GM12878 (cell line): Measurements from ENCODE around the gene ATG5. TPM values are rescaled to one million over a fixed set of nuclear protein-coding genes. Genes with fewer than 3 reads are reported as not detected.
A peak's percentile ranks its signal among the peaks of the same experiment; 100 is the strongest.

Experiments used
- ATF7 ChIP-seq: fragments of 450-650 bp; IDR thresholded peaks from 2 replicates; pipeline ENCODE4 v1.6.1; 2016; ENCODE audit warnings: low read depth, mild to moderate bottlenecking
- CBX5 ChIP-seq: sonication (generic); IDR thresholded peaks from 2 replicates; pipeline ENCODE4 v1.6.1; 2016; ENCODE audit warnings: low read depth, moderate library complexity, mild to moderate bottlenecking, inconsistent platforms
- CEBPB ChIP-seq, 2 experiments: fragments of 150-350 bp in 1 of 2; IDR thresholded peaks; 2 replicates each; pipeline ENCODE4 v1.6.1; 2012 to 2014; ENCODE audit warnings: low read depth in 2 of 2, low read length in 2 of 2, borderline replicate concordance in 1 of 2, inconsistent platforms in 1 of 2
- GATAD2B ChIP-seq: fragments of 450-650 bp; conservative IDR thresholded peaks from 2 replicates; pipeline ENCODE4 v1.6.1; 2017; ENCODE audit warnings: low read depth, mild to moderate bottlenecking, moderate library complexity
- HDGF ChIP-seq: fragments of 450-650 bp; IDR thresholded peaks from 2 replicates; pipeline ENCODE4 v1.6.1; 2016; ENCODE audit warnings: antibody characterized with exemption
- JUNB ChIP-seq: IDR thresholded peaks from 2 replicates; pipeline ENCODE4 v1.6.1; 2016; ENCODE audit warnings: antibody characterized with exemption, mild to moderate bottlenecking
- KLF5 ChIP-seq: fragments of 450-650 bp; IDR thresholded peaks from 2 replicates; pipeline ENCODE4 v1.6.1; 2014; ENCODE audit warnings: mild to moderate bottlenecking; ENCODE audit not compliant: partially characterized antibody
- NRF1 ChIP-seq: conservative IDR thresholded peaks from 2 replicates; pipeline ENCODE4 v1.6.1; 2011; ENCODE audit warnings: mild to moderate bottlenecking, low read depth, low read length, improper control_type of control experiment
- SIX5 ChIP-seq: IDR thresholded peaks from 2 replicates; pipeline ENCODE4 v1.6.1; 2011; ENCODE audit warnings: mild to moderate bottlenecking, low read depth, low read length, moderate library complexity; ENCODE audit not compliant: severe bottlenecking
- STAT3 ChIP-seq: IDR thresholded peaks from 2 replicates; pipeline ENCODE4 v1.6.1; 2011; ENCODE audit warnings: low read depth, low read length, improper control_type of control experiment
- TCF7 ChIP-seq: IDR thresholded peaks from 2 replicates; pipeline ENCODE4 v1.6.1; 2014; ENCODE audit warnings: antibody characterized with exemption, borderline replicate concordance
- WRNIP1 ChIP-seq: IDR thresholded peaks from 2 replicates; pipeline ENCODE4 v1.6.1; 2011; ENCODE audit warnings: low read depth, low read length, improper control_type of control experiment, borderline replicate concordance
- YBX1 ChIP-seq: fragments of 450-650 bp; IDR thresholded peaks from 2 replicates; pipeline ENCODE4 v1.6.1; 2016; ENCODE audit warnings: antibody characterized with exemption
- ZZZ3 ChIP-seq: IDR thresholded peaks from 2 replicates; pipeline ENCODE4 v1.6.1; 2011; ENCODE audit warnings: low read depth; ENCODE audit not compliant: control insufficient read depth, insufficient read length
- polyA plus RNA-seq, 11 experiments: library from polyadenylated mRNA; depleted of rRNA in 4 of 11; unstranded in 6 of 11; stranded (reverse) in 5 of 11; fragments of >200 nt; fragmentation: Nextera tagmentation in 4 of 11; fragmentation: Illumina TruSeq in 1 of 11; extraction: Ambion mirVana in 4 of 11; extraction: Trizol in 1 of 11; gene quantifications; 1 replicate in 1 of 11; 2 replicates in 10 of 11; pipeline versions ENCODE4 v1.2.1 to v1.2.3, GENCODE V29; 2011 to 2016; ENCODE audit warnings: inconsistent platforms in 2 of 11, missing spikeins in 2 of 11, low read depth in 1 of 11
- total RNA-seq, 4 experiments: library from RNA; depleted of rRNA in 3 of 4; stranded (reverse); fragments of >200 nt in 3 of 4; fragmentation: Illumina TruSeq in 1 of 4; extraction: Trizol in 1 of 4; gene quantifications; 2 replicates each; pipeline versions ENCODE4 v1.2.1 to v1.2.3, GENCODE V29; 2013 to 2021
- TF ChIP-seq, protein P1 (sequence below): fragments of 450-650 bp; IDR thresholded peaks from 2 replicates; pipeline ENCODE4 v1.6.1; 2014; ENCODE audit warnings: mild to moderate bottlenecking
- TF ChIP-seq, protein P2 (sequence below): IDR thresholded peaks from 2 replicates; pipeline ENCODE4 v1.6.1; 2012; ENCODE audit warnings: mild to moderate bottlenecking, low read depth, low read length
- TF ChIP-seq, protein P3 (sequence below): IDR thresholded peaks from 2 replicates; pipeline ENCODE4 v1.6.1; 2011; ENCODE audit warnings: low read depth, low read length, improper control_type of control experiment, borderline replicate concordance
- TF ChIP-seq, protein P4 (sequence below): IDR thresholded peaks from 2 replicates; pipeline ENCODE4 v1.6.1; 2011; ENCODE audit warnings: low read depth, mild to moderate bottlenecking, low read length, moderate library complexity, borderline replicate concordance; ENCODE audit errors: extremely low read depth
- TF ChIP-seq, protein P5 (sequence below): fragments of 450-650 bp; IDR thresholded peaks from 2 replicates; pipeline ENCODE4 v1.6.1; 2017; ENCODE audit warnings: mild to moderate bottlenecking
- TF ChIP-seq, protein P6 (sequence below): fragments of 450-650 bp; IDR thresholded peaks from 2 replicates; pipeline ENCODE4 v1.6.1; 2016; ENCODE audit warnings: mild to moderate bottlenecking

Gene ATG5
- total and polyA plus RNA-seq, 10 of the 15 experiments (the other 5 are each of a cell fraction or from before 2014, with no cell fraction given), result 12.9 to 51.8 (median 23.9) TPM

DNA sequence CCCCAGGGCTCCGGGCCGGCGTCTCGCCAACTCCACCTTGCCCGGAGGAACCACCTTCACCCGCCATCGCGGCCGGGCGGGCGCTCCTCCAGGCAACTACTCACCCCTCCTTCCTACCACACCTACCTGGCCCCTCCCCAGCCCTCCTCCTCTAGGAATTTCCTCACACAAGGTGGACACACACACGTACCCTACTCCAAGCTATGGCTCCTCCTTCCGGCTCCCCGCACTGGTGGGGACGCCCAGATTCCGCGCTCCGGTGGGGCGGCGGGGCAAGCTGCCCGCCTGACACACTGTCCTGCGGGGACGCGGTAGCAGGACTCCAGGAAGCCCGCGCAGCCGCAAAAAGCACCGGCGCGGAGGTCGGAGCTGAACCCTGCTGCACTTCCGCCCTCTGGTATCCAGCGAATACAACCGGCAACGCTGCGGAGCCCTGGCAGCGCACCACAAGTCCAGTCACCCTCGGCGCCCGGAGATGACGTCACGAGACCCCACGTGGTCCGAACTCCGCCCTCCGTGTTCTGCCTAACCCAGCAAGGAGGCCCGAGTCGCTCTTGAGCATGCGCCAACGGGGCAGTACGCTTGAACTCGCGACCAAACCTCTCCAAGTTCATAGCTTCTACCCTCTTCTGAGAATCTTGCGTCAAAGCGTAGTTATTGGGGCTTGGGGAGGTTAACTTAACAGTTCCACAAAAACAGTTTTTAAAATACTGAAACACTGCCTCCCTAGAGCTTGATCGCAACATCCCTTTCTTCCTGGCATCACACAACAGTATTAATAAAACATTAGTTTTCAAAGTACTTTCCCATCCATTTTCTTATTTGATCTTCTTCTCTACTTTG is at the start of gene ATG5 (continued):
- TF ChIP-seq, protein P1, sequence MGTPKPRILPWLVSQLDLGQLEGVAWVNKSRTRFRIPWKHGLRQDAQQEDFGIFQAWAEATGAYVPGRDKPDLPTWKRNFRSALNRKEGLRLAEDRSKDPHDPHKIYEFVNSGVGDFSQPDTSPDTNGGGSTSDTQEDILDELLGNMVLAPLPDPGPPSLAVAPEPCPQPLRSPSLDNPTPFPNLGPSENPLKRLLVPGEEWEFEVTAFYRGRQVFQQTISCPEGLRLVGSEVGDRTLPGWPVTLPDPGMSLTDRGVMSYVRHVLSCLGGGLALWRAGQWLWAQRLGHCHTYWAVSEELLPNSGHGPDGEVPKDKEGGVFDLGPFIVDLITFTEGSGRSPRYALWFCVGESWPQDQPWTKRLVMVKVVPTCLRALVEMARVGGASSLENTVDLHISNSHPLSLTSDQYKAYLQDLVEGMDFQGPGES, result no peak
- TF ChIP-seq ATF7 (peak; percentile 99), KLF5 (peak; percentile 75), SIX5 (peak; percentile 60), WRNIP1 (no peak), NRF1 (peak; percentile 58; the same call in 1 of the 2 replicates), CEBPB (IDR thresholded peaks at IDR 0.05; ENCODE audit: borderline replicate concordance in 1 of 2, low read depth in 2 of 2, low read length in 2 of 2) (no peak), STAT3 (no peak), YBX1 (no peak), JUNB (0 out of 2 replicates have a peak, but pooled peaks have one; percentile 9), ZZZ3 (no peak), GATAD2B (peak; percentile 90), TCF7 (no peak), CBX5 (peak; percentile 87; the same call in 1 of the 2 replicates), HDGF (peak; percentile 94)
- TF ChIP-seq, protein P2, sequence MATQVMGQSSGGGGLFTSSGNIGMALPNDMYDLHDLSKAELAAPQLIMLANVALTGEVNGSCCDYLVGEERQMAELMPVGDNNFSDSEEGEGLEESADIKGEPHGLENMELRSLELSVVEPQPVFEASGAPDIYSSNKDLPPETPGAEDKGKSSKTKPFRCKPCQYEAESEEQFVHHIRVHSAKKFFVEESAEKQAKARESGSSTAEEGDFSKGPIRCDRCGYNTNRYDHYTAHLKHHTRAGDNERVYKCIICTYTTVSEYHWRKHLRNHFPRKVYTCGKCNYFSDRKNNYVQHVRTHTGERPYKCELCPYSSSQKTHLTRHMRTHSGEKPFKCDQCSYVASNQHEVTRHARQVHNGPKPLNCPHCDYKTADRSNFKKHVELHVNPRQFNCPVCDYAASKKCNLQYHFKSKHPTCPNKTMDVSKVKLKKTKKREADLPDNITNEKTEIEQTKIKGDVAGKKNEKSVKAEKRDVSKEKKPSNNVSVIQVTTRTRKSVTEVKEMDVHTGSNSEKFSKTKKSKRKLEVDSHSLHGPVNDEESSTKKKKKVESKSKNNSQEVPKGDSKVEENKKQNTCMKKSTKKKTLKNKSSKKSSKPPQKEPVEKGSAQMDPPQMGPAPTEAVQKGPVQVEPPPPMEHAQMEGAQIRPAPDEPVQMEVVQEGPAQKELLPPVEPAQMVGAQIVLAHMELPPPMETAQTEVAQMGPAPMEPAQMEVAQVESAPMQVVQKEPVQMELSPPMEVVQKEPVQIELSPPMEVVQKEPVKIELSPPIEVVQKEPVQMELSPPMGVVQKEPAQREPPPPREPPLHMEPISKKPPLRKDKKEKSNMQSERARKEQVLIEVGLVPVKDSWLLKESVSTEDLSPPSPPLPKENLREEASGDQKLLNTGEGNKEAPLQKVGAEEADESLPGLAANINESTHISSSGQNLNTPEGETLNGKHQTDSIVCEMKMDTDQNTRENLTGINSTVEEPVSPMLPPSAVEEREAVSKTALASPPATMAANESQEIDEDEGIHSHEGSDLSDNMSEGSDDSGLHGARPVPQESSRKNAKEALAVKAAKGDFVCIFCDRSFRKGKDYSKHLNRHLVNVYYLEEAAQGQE, result no peak
- TF ChIP-seq, protein P3, sequence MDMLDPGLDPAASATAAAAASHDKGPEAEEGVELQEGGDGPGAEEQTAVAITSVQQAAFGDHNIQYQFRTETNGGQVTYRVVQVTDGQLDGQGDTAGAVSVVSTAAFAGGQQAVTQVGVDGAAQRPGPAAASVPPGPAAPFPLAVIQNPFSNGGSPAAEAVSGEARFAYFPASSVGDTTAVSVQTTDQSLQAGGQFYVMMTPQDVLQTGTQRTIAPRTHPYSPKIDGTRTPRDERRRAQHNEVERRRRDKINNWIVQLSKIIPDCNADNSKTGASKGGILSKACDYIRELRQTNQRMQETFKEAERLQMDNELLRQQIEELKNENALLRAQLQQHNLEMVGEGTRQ, result peak; percentile 97
- TF ChIP-seq, protein P4, sequence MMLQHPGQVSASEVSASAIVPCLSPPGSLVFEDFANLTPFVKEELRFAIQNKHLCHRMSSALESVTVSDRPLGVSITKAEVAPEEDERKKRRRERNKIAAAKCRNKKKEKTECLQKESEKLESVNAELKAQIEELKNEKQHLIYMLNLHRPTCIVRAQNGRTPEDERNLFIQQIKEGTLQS, result peak; percentile 98
- TF ChIP-seq, protein P5, sequence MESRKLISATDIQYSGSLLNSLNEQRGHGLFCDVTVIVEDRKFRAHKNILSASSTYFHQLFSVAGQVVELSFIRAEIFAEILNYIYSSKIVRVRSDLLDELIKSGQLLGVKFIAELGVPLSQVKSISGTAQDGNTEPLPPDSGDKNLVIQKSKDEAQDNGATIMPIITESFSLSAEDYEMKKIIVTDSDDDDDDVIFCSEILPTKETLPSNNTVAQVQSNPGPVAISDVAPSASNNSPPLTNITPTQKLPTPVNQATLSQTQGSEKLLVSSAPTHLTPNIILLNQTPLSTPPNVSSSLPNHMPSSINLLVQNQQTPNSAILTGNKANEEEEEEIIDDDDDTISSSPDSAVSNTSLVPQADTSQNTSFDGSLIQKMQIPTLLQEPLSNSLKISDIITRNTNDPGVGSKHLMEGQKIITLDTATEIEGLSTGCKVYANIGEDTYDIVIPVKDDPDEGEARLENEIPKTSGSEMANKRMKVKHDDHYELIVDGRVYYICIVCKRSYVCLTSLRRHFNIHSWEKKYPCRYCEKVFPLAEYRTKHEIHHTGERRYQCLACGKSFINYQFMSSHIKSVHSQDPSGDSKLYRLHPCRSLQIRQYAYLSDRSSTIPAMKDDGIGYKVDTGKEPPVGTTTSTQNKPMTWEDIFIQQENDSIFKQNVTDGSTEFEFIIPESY, result no peak
- TF ChIP-seq, protein P6, sequence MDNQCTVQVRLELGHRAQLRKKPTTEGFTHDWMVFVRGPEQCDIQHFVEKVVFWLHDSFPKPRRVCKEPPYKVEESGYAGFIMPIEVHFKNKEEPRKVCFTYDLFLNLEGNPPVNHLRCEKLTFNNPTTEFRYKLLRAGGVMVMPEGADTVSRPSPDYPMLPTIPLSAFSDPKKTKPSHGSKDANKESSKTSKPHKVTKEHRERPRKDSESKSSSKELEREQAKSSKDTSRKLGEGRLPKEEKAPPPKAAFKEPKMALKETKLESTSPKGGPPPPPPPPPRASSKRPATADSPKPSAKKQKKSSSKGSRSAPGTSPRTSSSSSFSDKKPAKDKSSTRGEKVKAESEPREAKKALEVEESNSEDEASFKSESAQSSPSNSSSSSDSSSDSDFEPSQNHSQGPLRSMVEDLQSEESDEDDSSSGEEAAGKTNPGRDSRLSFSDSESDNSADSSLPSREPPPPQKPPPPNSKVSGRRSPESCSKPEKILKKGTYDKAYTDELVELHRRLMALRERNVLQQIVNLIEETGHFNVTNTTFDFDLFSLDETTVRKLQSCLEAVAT, result peak; percentile 90
